Activated CD4-positive, CD25-positive, alpha-beta regulatory T cell treated with anti-CD3 and anti-CD28 coated beads, Interleukin-2, amount 50 U/mL, for 16 hours (primary cell): ENCODE measurements around the gene TP53AIP1.

Experiments
- DNase-seq: peaks from one replicate; pipeline ENCODE4 v3.0.0-alpha.2; 2020; ENCODE audit warnings: low read depth, low spot score

TP53AIP1 gene

GRCh38 chr11:128890543-128891368 is 51.9 kb downstream of the TP53AIP1 start, which contains the start of gene KCNJ5:
TSS of gene KCNJ5 (plus strand) at chr11:128891356. CDS start at chr11:128911274, 19,918 bp downstream.
- no peak for DNase-seq

DNA sequence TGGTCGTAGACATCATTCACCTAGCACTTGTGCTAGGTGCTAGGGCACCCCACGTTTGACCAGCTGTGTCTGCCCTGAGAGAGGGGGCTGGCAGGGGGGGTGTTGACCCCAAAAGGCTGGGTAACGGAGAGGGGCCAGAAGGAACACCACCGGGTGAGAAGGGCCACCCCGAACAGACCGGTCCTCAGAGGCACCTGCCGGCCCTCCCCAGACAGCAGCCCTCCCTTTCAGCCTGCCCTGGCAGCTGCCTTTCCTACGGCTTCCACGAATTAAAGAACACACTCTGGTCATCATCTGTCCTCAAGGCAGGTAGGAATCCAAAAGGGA is 52.5 kb downstream of the TP53AIP1 start:
- DNase-seq, result no peak

DNA sequence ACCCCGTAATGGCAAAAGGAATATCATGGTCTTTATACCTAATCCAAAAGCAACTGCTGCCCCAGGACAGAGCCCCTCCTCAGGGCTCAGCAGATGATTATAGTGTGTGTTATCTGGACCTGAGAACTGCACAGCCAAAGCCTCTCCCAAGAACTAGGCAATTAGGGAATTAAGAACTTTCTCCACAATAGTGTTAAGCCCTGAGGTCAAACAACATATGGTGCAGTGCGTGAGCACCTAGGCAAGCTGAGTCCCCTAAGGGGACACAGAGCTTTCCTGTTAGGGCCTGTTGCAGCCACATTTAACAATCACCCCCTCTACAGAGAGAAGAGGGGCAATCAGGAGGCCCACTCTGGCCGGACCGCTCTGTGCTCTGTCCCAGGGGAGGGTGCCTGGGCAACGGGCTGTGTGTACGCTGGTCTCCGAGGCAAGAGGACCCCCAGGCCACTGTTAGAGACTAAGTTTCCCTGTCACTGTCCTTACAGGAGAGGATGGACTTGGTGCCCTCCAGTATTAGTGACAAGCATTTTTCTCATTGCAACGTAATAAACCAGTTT is 52.9 kb downstream of the TP53AIP1 start:
- no peak for DNase-seq

DNA sequence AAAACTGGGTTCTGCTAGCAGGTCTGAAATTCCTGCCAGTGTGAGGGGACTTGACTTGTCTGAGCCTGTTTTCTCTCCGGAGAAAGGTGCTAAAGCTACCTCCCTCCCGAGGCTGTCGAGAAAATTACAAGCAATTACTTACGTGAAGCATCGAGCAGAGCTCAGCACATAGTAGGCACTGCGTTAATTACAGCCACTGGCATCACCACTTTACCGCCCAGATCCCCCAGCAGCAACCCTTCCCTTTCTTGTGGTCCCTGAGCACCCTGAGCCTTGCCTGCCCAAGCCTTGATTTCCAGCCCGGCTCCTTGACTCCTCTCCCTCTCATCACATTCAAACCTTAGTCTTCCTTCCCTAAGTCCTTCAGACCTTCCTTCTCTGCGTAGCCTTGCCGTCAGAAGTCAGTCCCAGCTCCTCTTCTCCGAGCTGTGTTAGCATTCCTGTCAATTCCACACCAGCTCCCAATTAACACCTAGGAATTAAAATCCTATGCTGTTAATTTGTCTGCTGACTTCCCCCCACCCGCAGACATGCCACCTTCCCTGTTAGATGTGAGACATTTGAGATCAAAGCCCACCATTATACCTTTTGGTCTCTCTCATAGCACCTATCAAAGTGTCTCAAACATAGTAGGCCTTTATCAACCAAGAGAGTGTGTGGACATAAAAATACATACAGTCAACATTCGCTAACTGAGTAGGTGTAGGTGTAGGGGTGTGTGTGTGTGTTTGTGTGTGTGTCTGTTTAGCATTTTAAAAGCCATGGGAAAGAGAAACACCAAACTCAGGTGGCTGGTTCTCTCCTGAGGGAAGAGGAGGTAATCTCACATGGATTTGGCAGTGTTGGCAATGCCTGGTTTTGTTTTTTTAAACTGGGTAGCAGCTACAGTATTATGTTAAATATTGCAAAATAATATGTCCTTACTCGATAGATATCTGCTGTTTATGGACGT is 54.4 kb downstream of the TP53AIP1 start:
- no peak for DNase-seq

GRCh38 chr11:128886406-128887124 is 56.1 kb downstream of the TP53AIP1 start:
- no peak for DNase-seq
